OCI-LY3 (cell line): ENCODE measurements around the gene NDRG4.

Experiments
- EZH2phosphoT487 ChIP-seq: fragments of 200-600 bp; shearing (Covaris generic); IDR thresholded peaks from 2 replicates; pipeline ENCODE4 v1.6.1; 2018; ENCODE audit warnings: antibody characterized with exemption, mixed run types, low read depth
- TF ChIP-seq, protein P1 (sequence below): fragments of 200-600, 300-600 bp; sonication (generic); IDR thresholded peaks from 2 replicates; pipeline ENCODE4 v1.5.1; 2014; ENCODE audit warnings: antibody characterized with exemption, low read length, low read depth

DNA sequence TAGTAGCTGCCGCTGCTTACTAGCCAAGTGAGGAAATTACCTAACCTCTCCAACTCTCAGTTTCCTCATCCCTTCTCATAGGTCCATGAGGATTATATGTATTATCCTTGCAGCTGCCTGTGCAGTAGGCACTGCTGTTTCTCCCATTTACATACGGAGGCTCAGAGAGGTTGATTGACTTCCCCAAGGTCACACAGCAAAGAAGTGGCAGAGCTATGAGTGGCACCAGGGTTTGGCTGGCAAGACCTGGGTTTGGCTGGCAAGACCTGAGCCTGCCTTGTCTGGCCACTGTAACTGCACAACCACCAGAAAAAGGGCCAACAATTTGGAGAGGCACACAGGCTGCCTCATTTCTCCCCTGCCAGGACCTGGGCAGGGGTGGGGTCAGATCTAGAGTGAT is 2.5 kb upstream of the NDRG4 start:
- TF ChIP-seq, protein P1, sequence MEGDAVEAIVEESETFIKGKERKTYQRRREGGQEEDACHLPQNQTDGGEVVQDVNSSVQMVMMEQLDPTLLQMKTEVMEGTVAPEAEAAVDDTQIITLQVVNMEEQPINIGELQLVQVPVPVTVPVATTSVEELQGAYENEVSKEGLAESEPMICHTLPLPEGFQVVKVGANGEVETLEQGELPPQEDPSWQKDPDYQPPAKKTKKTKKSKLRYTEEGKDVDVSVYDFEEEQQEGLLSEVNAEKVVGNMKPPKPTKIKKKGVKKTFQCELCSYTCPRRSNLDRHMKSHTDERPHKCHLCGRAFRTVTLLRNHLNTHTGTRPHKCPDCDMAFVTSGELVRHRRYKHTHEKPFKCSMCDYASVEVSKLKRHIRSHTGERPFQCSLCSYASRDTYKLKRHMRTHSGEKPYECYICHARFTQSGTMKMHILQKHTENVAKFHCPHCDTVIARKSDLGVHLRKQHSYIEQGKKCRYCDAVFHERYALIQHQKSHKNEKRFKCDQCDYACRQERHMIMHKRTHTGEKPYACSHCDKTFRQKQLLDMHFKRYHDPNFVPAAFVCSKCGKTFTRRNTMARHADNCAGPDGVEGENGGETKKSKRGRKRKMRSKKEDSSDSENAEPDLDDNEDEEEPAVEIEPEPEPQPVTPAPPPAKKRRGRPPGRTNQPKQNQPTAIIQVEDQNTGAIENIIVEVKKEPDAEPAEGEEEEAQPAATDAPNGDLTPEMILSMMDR: no peak
- no peak for TF ChIP-seq EZH2phosphoT487
